Measurements from ENCODE around the gene SDF4. TPM values are rescaled to one million over a fixed set of nuclear protein-coding genes. Genes with fewer than 3 reads are reported as not detected.
A peak's percentile ranks its signal among the peaks of the same experiment; 100 is the strongest.

SDF4 gene, protein sequence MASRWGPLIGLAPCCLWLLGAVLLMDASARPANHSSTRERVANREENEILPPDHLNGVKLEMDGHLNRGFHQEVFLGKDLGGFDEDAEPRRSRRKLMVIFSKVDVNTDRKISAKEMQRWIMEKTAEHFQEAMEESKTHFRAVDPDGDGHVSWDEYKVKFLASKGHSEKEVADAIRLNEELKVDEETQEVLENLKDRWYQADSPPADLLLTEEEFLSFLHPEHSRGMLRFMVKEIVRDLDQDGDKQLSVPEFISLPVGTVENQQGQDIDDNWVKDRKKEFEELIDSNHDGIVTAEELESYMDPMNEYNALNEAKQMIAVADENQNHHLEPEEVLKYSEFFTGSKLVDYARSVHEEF
- total RNA-seq, result 139 TPM
- long read RNA-seq, transcript SDF4-202 (7 exons, 1,956 nt), result major isoform, 216 of 372 reads
- long read RNA-seq, transcript SDF4-207 (3 exons, 3,516 nt), result minor isoform, 29 of 372 reads
- long read RNA-seq, partial matches to known transcripts, result 66 of 372 reads
- long read RNA-seq, other reads (novel, unspliced or antisense), result 54 of 372 reads

DNA sequence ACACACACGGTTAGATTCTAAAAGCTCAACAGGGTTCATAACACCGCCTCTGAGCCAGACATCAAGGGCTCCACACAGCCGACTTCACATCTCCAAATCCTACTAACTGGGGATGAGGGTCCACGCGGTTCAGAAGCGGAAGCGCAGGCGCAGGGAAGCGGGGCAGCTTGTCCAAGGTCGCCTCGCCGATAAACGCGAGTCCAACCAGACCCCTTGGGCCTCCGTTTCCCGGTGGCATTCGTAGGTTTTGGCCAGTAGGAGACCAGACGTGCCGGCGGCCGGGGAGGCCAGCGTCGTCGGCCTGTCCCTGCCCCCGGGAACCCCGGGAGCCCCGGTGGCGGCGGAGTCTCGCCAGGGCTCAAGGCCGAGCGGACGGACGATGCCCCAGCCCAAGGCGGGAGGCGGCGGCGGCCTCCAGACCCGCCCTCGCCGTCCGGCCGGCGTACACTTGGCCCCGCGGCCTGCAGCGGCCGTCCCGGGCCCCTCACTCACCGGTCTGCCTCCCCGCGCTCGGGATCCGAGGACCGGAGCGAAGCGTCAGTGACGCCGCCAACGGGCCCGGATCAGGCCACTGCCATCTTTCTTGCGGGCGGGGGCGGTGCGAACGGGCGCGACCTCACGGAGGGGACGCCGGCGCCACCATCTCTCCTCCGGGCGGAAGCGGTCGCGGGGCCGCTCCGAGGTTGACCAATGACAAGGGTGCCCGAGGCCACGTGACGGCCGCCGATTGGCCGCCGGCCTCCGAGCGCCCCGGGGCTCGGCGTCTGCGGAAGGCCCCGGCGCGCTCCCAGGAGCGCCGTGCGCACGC is at the start of gene SDF4:
Gene SDF4, minus strand, starts transcription at position 602 of the 808 bp plus-strand sequence. CDS start 3,229 bp downstream, outside the sequence.
- intact Hi-C loops (cut with DNase I), result loop anchor here (1.0 to 5.0 kb wide), 3 partner anchors 42 to 115 kb away; partner anchors contain the start of genes C1orf159 and UBE2J2
- peak; percentile 98 for DNase-seq (ENCODE audit: low spot score)

DNA sequence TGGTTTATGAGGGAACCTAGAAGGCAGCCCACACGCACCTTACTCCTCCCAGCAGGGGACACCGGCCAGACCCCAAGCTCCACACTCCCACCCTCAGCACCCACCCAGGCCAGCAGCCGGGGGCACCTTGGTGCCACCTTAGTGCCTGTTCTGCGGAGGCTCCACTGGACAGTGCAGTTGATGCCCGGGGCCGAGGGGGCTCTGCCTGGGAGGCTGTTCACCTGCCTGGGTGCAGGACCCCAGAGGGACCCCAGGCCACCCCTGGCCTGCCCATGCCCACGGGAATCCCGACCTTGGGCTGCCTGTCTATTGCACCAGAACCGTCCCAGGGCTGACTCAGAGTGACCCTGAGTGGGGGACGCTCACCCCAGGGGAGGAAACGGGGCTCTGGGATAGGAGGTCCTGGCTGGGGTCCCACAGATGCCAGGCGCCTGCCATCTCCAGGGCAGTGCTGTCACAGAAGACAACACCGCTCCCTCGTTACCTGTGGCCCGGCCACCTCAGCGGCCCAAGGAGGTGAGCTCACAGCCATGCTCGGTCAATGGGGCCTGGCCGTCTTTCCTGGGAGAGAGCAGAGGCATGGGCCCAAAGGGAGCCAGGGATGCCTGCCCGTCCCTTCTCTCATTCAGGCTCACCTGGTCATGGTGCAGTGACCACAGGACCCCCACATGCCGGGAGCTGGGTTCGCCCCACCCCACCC is 49.1 kb upstream of the SDF4 start:
- intact Hi-C loops (cut with DNase I), result no loop called here
- DNase-seq (ENCODE audit: low spot score), result no peak

DNA sequence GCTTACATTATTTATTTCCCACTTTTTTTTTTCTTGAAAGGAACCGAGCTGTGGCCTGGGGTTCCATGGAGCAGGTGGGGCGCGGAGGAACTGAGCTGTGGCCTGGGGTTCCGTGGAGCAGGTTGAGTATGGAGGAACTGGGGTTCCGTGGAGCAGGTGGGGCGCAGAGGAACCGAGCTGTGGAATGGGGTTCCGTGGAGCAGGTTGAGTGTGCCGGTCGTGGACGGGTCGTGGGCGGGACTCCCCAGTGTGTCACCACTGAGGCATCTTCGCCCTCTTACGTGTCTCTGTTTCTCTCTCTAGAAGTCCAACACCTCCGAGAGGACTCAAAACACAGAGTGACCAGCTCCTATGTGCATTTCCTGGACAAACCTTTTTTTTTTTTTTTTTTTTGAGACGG is 47.2 kb upstream of the SDF4 start:
- DNase-seq (ENCODE audit: low spot score), result no peak
- intact Hi-C loops (cut with DNase I), result no loop called here

DNA sequence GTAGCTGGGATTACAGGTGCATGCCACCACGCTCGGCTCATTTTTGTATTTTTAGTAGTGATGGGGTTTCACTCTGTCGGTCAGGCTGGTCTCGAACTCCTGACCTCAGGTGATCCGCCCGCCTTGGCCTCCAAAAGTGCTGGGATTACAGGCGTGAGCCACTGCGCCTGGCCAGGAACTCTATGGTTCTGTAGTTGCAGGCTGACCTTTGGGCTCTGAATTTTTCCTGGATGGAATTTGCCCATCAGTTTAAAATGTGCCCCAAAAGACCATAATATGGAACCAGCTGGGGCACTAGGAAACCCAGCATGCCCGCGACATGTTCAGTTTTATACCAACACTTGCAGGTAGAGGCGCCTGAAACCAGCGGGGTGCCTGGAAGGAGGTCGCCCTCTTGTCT is 46.8 kb upstream of the SDF4 start:
- DNase-seq (ENCODE audit: low spot score), result no peak
- intact Hi-C loops (cut with DNase I), result no loop called here

DNA sequence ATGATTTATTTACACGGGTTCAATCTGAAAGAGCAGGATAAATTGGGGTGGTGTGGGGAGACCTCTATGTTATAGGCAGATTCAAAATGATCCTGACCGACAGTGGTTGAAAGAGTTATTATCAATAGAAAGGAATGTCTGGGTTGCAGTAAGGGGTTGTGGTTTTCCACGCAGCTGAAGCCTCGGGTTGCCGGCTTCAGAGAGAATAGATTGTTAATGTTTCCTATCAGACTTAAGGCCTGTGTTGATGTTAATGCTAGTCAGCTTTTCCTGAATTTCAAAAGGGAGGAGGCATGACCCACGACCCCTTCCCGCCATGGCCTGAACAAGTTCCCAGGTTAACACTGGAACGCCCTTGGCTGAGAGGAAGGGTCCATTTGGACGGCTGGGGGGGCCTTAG is 44.0 kb upstream of the SDF4 start:
- intact Hi-C loops (cut with DNase I), result no loop called here
- DNase-seq (ENCODE audit: low spot score), result no peak

DNA sequence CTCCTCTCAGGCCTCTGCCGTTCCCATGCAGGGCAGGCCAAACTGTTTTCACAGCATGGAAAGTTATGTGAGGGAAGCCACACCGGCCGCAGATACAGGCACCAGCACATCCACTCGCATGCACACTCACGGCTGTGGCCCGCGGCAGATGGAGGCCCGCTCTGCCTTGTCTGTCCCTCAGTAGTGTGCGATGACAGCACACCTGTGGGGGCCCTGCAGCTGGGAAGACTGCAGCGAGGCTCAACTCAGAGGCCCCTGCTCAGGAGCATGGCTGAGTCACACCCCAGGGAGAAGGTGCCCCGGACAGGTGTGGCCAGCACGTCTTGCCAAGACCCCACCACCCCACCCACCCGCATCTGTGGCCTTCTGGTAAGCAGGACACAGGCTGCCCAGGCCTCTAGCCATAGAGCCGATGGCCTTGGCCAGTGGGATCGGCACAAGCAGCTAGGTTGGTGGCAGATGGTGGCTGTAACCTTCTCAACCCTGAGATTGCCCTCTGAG is 43.2 kb upstream of the SDF4 start:
- DNase-seq (ENCODE audit: low spot score), result no peak
- intact Hi-C loops (cut with DNase I), result no loop called here

DNA sequence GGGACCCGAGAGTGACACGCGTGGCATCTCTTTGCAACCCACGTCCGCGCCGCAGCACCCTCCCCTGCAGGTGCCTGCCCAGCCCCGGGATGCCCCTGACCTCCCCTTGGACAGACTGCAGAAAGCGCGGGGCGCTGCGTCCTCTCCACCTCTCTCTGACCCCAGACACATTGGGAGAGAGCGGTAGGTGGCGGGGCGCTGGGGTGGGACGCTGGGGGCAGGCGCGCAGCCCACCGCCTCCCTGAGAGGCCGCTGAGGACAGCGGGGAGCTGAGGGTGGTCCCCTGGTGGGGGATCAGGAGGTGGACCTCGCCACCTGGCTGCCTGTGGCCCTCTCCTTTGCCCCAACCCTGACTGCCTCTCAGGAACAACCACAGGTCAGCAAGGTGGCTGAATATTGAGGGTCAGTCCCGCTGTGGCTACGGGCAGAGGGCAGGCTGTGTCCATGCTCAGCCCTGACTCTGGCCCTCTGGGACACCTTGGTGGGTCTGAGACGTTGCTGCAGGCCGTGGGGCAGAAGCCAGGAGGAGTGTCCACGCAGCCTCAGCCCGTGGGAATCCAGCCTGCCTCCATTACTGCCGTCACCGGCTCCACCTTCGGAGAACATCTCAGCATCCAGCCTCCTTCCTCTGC is 42.6 kb upstream of the SDF4 start:
- intact Hi-C loops (cut with DNase I), result no loop called here
- peak; percentile 74 for DNase-seq (ENCODE audit: low spot score)

DNA sequence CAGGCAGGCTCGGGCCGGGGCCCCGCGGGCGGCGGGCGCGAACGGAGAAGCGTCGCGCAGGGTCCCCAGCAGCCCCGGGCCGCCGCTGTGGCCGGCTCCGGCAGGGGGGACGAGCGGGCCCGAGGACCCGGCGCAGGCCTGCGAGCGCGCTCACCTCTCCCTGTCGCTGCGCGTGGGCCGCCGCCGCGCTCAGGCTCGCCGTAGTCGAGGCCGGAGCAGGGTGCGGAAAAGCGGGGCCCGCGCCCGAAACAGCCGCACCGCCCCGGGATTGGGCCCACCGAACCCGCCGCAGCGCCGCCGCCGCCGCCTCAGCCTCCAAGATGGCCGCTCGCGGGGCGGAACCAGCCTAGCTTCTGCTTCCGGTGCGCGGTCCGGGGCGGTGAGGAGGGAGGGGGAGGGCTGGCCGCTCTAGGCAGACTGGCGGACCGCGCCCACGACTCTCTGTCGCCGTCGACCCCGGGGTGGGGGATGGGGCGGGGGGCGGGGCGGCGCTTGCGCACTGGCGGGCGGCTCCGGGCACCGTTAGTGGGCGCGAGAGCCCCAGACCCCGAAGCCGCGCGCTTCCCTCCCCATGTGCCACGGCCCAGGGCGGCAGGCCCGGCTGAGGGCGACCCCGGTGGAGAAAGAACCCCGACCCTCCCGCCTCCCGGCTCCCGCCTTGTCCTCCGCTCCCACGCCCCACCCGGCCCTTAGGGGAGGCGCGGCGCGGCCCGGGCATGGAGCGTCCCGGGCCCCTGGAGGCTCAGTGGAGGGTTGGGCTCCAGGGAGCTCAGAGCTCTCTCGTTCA is 41.9 kb upstream of the SDF4 start, which contains the start of gene UBE2J2:
Gene UBE2J2, minus strand, starts transcription at position 343 of the 787 bp plus-strand sequence. CDS start 5,862 bp downstream, outside the sequence.
- peak; percentile 97 for DNase-seq (ENCODE audit: low spot score)
- intact Hi-C loops (cut with DNase I), result loop anchor here (1.0 kb wide), 1 partner anchor 42 kb away; no protein-coding TSS in a partner anchor

DNA sequence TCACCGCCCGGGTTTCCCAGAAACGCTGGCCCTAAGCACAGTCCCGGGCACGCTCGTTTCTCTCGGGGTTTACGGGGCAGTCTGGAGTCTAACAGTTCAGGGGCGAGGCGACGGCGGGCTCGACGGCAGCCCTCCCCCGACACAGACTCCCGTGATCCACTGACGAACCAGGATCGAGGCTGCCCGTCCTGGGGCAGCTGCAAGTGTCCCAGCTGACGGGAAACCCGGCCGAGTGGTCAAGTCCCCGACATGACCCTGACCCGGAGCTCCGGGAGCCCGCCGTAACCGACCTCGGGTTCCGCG is 41.4 kb upstream of the SDF4 start:
- intact Hi-C loops (cut with DNase I), result loop anchor here (1.0 kb wide), 1 partner anchor 42 kb away; no protein-coding TSS in a partner anchor
- no peak for DNase-seq (ENCODE audit: low spot score)

DNA sequence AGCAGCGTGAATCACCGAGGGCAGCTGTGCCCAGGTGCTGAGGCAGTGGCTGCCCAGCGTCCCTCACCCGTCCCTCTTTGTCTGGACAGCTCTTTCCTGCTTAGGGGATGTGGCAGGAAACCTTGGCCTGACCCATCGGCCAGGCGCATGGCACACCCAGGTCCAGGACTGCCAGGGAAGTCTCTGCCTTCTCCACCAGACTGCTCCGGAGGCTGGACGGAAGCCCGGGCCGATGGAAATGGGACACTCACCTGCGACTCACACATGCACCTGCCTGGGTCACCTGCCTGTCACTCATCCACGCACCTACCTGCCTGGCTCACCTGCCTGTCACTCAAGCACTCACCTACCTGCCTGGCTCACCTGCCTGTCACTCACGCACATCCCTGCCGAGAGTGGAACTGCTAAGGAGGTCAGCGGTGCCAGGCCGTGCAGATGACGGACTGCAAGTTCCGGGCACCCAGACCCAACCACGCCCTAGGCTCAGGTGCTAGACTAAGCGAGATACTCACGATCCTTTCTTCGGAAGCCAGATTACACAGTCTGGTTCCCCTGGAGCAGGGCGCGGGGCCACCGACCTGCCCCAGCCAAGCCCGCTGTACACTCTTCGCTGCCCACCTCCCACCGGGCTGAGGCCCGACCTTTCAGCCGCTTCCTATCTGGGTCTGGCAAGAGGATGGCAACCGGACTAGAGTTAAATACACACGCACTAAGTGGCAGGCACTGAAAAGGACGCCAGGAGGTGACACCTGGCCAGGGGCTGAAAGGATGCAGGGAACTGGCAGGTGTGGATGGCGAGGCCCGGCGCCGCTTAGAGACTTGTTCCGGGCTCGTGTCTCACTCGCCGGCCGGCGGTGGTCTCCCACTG is 40.8 kb upstream of the SDF4 start:
- intact Hi-C loops (cut with DNase I), result loop anchor here (1.0 kb wide), 1 partner anchor 41 kb away; no protein-coding TSS in a partner anchor
- no peak for DNase-seq (ENCODE audit: low spot score)

DNA sequence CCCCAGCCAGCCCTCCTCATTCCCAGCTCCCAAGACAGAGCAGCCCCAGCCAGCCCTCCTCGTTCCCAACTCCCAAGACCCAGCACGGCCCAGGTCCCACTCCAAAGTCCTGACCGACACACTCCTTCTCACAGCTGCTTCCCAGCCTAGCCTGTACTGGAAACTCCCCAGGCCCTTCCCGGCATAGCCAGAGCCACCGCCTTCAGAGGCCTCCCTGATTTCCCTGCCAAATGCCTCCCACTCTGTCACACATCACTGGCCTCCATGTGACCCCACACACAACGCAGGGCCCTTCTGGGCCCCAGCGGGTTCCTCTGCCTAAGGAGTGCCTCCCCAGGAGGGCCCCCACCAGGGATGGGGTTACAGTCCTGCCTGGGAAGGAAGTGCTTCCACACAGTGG is 39.0 kb upstream of the SDF4 start:
- intact Hi-C loops (cut with DNase I), result no loop called here
- no peak for DNase-seq (ENCODE audit: low spot score)

DNA sequence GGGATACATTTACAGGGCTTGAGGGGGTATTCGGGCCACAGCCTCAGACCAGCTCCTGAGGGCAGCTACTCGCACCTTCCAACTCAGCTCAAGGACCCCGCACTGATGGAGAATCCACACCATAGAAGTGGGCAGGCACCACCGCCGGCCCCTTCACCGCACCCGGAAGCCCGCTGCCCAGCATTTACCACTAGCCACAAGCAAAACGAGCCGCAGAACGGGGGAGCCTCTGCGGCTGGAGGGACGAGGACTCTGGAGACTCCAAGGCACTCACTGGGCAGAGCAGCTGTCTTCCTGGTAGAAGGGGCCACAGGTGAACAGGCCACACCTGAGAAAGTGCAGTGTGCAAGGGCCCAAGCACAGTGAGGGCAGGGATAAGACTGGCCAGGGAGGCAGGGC is 36.5 kb upstream of the SDF4 start:
- intact Hi-C loops (cut with DNase I), result no loop called here
- DNase-seq (ENCODE audit: low spot score), result no peak

DNA sequence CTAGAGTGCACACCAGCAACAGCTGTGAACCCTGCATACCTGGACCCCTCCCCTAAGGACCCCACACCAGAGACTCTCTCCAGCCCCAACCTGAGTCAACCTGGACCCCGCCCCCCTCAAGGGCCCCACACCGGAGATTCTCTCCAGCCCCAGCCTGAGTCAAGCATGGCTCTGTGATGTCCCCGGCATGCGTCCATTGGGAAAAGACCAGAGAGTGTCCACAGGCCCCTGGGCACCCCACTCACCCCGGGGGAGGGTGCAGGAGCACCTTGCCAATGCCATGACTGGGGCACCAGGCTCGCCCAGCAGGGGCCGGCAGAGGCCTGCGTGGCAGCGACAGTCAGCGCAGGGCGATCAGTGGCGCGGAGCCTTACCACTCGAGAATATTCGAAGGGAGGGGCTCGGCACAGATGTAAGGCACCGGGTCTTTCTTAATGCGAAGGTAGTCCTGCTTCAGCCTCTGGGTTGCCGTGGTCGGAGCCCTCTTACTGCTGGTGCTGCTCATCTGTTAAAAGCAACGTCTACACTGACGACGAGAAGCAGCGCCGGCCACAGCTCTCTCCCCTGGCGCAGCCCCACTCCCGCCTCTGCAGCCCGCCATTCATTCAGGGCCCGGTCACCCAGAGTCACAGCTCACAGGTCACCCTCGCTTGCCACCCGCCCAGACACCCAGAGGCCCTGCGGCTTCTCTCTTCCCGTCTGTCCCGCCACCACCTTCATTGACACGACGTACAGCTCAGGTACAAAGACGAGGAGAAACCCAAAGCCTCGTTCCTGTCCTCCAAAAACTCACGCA is 35.9 kb upstream of the SDF4 start:
- DNase-seq (ENCODE audit: low spot score), result no peak
- intact Hi-C loops (cut with DNase I), result no loop called here

DNA sequence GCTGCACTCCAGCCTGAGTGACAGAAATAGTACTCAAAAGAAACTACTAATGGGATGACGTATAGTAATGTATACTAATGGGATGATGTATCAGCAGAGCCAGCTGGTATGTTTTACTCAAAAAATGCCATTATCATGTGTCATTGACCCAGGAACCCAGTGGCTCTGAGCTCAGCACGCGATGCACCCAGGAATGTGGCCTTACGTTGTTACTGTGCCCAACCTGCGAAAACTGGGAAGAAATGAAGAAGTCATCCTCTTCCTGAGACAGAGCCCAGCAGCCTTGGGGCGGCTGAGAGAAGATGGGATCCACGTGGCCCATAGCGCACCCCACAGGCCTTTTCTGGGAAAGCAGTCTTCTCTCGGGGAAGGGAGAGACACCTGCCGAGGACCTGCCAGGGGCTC is 33.1 kb upstream of the SDF4 start:
- intact Hi-C loops (cut with DNase I), result no loop called here
- DNase-seq (ENCODE audit: low spot score), result no peak

DNA sequence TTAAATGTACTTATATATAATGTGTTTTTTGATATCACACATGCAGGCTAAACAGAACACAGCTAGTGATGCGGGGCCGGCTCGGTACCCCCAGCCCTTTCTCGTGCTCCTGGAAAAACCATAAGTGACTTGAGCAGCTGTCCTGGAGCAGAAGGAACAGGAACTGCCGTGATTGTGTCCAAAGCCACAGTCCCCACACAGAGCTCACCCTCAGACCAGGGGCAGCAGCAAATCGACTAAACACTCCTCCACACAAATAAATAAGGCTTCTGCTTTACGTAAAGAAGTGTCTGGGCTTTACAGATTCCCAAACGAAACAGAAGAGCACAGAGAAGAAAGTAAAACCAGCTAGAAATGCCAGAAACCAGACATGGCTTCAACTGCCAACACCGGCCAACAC is 32.2 kb upstream of the SDF4 start:
- intact Hi-C loops (cut with DNase I), result no loop called here
- no peak for DNase-seq (ENCODE audit: low spot score)

DNA sequence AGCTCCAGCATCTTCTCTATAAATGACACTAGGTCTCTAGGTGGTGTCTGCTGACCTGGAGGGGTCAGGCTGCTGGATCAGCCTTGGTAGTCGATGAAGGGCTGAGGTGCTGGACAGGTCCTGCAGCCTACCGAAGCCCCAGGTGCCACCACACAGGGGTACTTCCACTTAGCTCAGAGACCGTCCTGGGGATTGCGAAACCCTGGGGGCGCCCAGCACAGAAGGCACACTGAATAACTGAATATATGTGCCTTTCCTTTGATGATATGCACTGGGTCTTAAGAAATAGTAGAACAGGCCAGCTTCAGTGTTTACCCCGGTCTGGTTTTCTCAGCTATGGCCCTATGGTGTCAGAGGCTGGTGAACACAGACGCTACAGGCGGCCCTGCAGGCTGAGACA is 31.0 kb upstream of the SDF4 start:
- no peak for DNase-seq (ENCODE audit: low spot score)
- intact Hi-C loops (cut with DNase I), result no loop called here

DNA sequence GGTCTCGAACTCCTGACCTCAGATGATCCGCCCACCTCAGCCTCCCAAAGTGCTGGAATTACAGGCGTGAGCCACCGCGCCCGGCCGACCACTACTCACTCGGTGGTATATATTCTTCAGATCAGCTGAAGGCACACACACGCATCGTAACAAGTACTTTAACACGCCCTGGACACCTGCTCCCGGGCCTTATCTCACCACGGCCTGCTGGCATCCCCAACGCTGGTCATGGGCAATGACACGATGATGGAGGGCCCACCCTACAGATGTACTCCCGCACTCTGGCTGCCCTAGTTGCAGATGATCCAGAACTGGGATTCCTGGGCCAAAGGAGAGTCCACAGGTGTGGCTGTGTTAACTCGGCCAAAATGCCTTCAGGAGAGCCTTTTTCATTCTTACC is 30.3 kb upstream of the SDF4 start:
- intact Hi-C loops (cut with DNase I), result no loop called here
- no peak for DNase-seq (ENCODE audit: low spot score)

Measured in cardiac septum (tissue), 1 donor.